MM.1S (cell line): ENCODE results near the gene CERKL.

Experiments used
- DNase-seq: peaks from one replicate; pipeline ENCODE4 v3.0.0-alpha.2; 2015
- H2AFZ ChIP-seq: fragments of 300-600 bp; sonication (generic); 2 replicates; pipeline ENCODE4 v1.6.0; 2016; ENCODE audit warnings: antibody characterized with exemption, low read length
- H3F3A ChIP-seq: fragments of 300-600 bp; sonication (generic); 2 replicates; pipeline ENCODE4 v1.6.1; 2016; ENCODE audit warnings: mild to moderate bottlenecking, antibody characterized with exemption, low read length, moderate library complexity, mixed read lengths; ENCODE audit not compliant: insufficient read depth
- H3K27ac ChIP-seq: fragments of 300-600 bp; sonication (generic); 2 replicates; pipeline ENCODE4 v1.5.1; 2016; ENCODE audit warnings: mild to moderate bottlenecking, low read length
- H3K27me3 ChIP-seq: fragments of 300-600 bp; sonication (generic); replicated peaks from 2 replicates; pipeline ENCODE4 v1.6.0; 2016; ENCODE audit warnings: low read length; ENCODE audit not compliant: insufficient read depth
- H3K36me3 ChIP-seq: fragments of 300-600 bp; sonication (generic); replicated peaks from 2 replicates; pipeline ENCODE4 v1.6.1; 2016; ENCODE audit warnings: mild to moderate bottlenecking, low read length, mixed read lengths; ENCODE audit not compliant: insufficient read depth
- H3K4me1 ChIP-seq: fragments of 300-600 bp; sonication (generic); 2 replicates; pipeline ENCODE4 v1.6.1; 2016; ENCODE audit warnings: low read length, mixed read lengths
- H3K4me2 ChIP-seq: fragments of 300-600 bp; sonication (generic); 2 replicates; pipeline ENCODE4 v1.6.0; 2016; ENCODE audit warnings: low read depth, low read length
- H3K4me3 ChIP-seq: fragments of 300-600 bp; sonication (generic); 2 replicates; pipeline ENCODE4 v1.5.1; 2016; ENCODE audit warnings: low read length, mixed read lengths
- H3K79me2 ChIP-seq: fragments of 300-600 bp; sonication (generic); 2 replicates; pipeline ENCODE4 v1.6.1; 2016; ENCODE audit warnings: mixed run types, low read length, mixed read lengths
- H3K9ac ChIP-seq: fragments of 300-600 bp; sonication (generic); 2 replicates; pipeline ENCODE4 v1.6.1; 2016; ENCODE audit warnings: low read length, mixed read lengths
- H3K9me2 ChIP-seq: fragments of 300-600 bp; sonication (generic); replicated peaks from 2 replicates; pipeline ENCODE4 v1.6.1; 2016; ENCODE audit warnings: mild to moderate bottlenecking, low read length, mixed read lengths; ENCODE audit not compliant: insufficient read depth
- H3K9me3 ChIP-seq: fragments of 300-600 bp; sonication (generic); replicated peaks from 2 replicates; pipeline ENCODE4 v1.6.1; 2016; ENCODE audit warnings: mild to moderate bottlenecking, low read length, mixed read lengths; ENCODE audit not compliant: insufficient read depth
- H4K20me1 ChIP-seq: fragments of 300-600 bp; sonication (generic); 2 replicates; pipeline ENCODE4 v1.6.1; 2016; ENCODE audit warnings: mild to moderate bottlenecking, low read length, moderate library complexity, mixed read lengths; ENCODE audit not compliant: insufficient read depth
- CTCF ChIP-seq: fragments of 300-600 bp; sonication (generic); IDR thresholded peaks from 2 replicates; pipeline ENCODE4 v1.5.1; 2016; ENCODE audit warnings: antibody characterized with exemption, low read length, mixed read lengths
- EZH2 ChIP-seq: fragments of 300-600 bp; sonication (generic); optimal IDR thresholded peaks from 2 replicates; pipeline ENCODE3; 2017; ENCODE audit warnings: low read depth, mild to moderate bottlenecking, antibody characterized with exemption, low read length, mixed read lengths
- EZH2phosphoT487 ChIP-seq: fragments of 300-600 bp; sonication (generic); IDR thresholded peaks from 2 replicates; pipeline ENCODE4 v1.6.1; 2018; ENCODE audit warnings: antibody characterized with exemption, low read length

CERKL gene

GRCh38 chr2:181667234-181667633 is 10.3 kb upstream of the CERKL start:
- Histone ChIP-seq H3K36me3 (no peaks in the 10 kb centered on the region), H3K79me2 (no peaks in the 10 kb centered on the region), H3K9me3 (no peaks in the 10 kb centered on the region), H3K27ac (no peak overlapping the region), H3F3A (no peaks in the 10 kb centered on the region), H3K4me1 (peaks cover 3% of the 10 kb centered on the region), H2AFZ (no peak overlapping the region), H3K9ac (no peak overlapping the region), H3K4me2 (no peak overlapping the region), H4K20me1 (no peaks in the 10 kb centered on the region), H3K4me3 (no peak overlapping the region), H3K27me3 (no peaks in the 10 kb centered on the region), H3K9me2 (no peaks in the 10 kb centered on the region)
- TF ChIP-seq EZH2, result no peak
- TF ChIP-seq EZH2phosphoT487, result no peak
- no peak for TF ChIP-seq CTCF
- no peak for DNase-seq

- no peaks in the 10 kb centered on the region for H3K27me3 ChIP-seq
- no peak overlapping the region for H3K27ac ChIP-seq
- no peaks in the 10 kb centered on the region for H3K36me3 ChIP-seq
- H3K9ac ChIP-seq, result no peak overlapping the region
- H2AFZ ChIP-seq, result no peak overlapping the region
- H3K9me2 ChIP-seq, result no peaks in the 10 kb centered on the region
- H3K4me3 ChIP-seq, result no peak overlapping the region
- DNase-seq, result no peak
- H3K4me2 ChIP-seq, result no peak overlapping the region
- no peaks in the 10 kb centered on the region for H4K20me1 ChIP-seq
- no peaks in the 10 kb centered on the region for H3F3A ChIP-seq
- H3K9me3 ChIP-seq, result no peaks in the 10 kb centered on the region
- TF ChIP-seq CTCF (no peak), EZH2phosphoT487 (no peak), EZH2 (no peak)
- no peaks in the 10 kb centered on the region for H3K4me1 ChIP-seq
- no peaks in the 10 kb centered on the region for H3K79me2 ChIP-seq
Measured at GRCh38 chr2:181662287-181662686, 5.4 kb upstream of the CERKL start.

GRCh38 chr2:181660181-181660580 is 3.3 kb upstream of the CERKL start:
- no peaks in the 10 kb centered on the region for H3K27me3 ChIP-seq
- H4K20me1 ChIP-seq, result no peaks in the 10 kb centered on the region
- H3F3A ChIP-seq, result peaks cover 3% of the 10 kb centered on the region; the same call in 1 of the 2 replicates
- H3K79me2 ChIP-seq, result no peaks in the 10 kb centered on the region
- H3K36me3 ChIP-seq, result no peaks in the 10 kb centered on the region
- TF ChIP-seq EZH2 (no peak), CTCF (no peak), EZH2phosphoT487 (no peak)
- H3K4me3 ChIP-seq, result no peak overlapping the region
- H3K4me1 ChIP-seq, result peaks cover 3% of the 10 kb centered on the region; the same call in 1 of the 2 replicates
- no peak for DNase-seq
- no peaks in the 10 kb centered on the region for H3K9me2 ChIP-seq
- no peak overlapping the region for H2AFZ ChIP-seq
- no peaks in the 10 kb centered on the region for H3K9me3 ChIP-seq
- no peak overlapping the region for H3K9ac ChIP-seq
- H3K27ac ChIP-seq, result no peak overlapping the region
- H3K4me2 ChIP-seq, result no peak overlapping the region
